ENCODE measurements around the gene ASPHD2. TPM values are rescaled to one million over a fixed set of nuclear protein-coding genes. Genes with fewer than 3 reads are reported as not detected.

The ASPHD2 gene
- total RNA-seq, 1 donor from 2014 or later = 7.3 TPM

DNA sequence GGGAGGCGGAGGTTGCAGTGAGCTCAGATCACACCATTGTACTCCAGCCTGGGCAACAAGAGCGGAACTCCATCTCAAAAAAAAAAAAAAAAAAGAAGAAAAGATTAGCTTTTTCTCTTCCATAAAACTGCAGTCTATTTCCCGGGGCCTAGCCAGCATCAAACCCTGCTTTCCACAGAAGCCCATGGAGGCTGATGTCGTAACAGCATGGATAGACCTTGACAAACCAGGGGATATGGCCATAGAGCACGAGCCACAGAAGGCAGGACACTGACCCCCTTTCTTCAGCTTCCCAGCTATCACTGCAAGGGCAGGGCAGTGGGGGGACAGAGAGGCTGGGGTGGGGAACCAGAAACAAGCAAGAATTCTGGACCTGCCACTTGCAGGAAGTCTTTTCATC, 33.0 kb downstream of the ASPHD2 start:
- no peak for DNase-seq (ENCODE audit: low read depth)
- no peak overlapping the region for H3K4me3 ChIP-seq (ENCODE audit: low read depth, low read length)
- TF ChIP-seq, protein P1, sequence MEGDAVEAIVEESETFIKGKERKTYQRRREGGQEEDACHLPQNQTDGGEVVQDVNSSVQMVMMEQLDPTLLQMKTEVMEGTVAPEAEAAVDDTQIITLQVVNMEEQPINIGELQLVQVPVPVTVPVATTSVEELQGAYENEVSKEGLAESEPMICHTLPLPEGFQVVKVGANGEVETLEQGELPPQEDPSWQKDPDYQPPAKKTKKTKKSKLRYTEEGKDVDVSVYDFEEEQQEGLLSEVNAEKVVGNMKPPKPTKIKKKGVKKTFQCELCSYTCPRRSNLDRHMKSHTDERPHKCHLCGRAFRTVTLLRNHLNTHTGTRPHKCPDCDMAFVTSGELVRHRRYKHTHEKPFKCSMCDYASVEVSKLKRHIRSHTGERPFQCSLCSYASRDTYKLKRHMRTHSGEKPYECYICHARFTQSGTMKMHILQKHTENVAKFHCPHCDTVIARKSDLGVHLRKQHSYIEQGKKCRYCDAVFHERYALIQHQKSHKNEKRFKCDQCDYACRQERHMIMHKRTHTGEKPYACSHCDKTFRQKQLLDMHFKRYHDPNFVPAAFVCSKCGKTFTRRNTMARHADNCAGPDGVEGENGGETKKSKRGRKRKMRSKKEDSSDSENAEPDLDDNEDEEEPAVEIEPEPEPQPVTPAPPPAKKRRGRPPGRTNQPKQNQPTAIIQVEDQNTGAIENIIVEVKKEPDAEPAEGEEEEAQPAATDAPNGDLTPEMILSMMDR (conservative IDR thresholded peaks at IDR 0.05; ENCODE audit: low read depth, low read length) = no peak

DNA sequence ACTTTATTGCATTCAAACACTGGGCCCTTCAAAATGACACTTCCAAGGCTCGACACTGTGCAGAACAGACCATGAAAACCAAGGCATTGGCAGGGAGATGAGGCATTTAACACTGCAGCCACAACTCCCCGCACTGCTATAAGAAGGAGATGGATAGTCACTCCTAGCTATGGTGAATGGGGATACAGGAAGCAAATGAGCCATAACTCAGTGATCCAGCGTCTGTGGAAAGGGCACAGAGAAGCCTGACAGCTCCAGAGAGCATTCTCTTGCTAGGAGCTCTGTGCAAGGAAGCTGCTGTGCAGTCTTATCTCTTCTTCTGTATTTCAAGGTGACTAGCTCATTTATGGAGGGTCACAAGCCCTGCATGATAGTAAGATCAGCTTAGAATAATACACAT, 33.6 kb downstream of the ASPHD2 start:
- TF ChIP-seq, protein P1 (conservative IDR thresholded peaks at IDR 0.05; ENCODE audit: low read depth, low read length) = no peak
- H3K4me3 ChIP-seq (ENCODE audit: low read depth, low read length) = no peak overlapping the region
- no peak for DNase-seq (ENCODE audit: low read depth)

DNA sequence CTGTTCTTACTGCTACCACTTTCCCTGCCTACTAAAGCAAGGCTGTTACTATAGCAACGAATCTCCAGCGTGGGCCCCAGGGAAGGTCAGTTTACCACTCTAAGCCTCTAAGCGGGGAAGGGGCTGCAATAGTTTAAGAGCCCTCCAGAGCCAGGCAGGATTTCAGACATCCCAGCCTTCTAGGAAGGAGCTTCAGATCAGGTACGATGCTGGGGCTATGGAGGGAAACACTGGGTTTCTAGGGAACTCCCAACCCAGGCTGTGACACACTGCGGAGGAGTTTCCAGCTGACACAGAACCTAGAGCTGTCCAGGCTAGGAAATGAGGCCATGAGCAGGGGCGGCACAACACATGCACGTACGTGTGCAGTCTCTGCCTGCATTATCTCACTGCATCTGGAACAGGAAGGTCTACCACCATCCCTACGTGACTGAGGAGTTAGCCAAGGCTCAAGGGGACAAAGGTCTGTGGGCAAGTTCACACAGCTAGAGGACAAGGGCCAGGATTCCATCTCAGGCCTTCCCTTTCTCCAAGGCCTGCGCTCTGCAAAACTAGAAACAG, 34.1 kb downstream of the ASPHD2 start:
- DNase-seq (ENCODE audit: low read depth) = no peak

DNA sequence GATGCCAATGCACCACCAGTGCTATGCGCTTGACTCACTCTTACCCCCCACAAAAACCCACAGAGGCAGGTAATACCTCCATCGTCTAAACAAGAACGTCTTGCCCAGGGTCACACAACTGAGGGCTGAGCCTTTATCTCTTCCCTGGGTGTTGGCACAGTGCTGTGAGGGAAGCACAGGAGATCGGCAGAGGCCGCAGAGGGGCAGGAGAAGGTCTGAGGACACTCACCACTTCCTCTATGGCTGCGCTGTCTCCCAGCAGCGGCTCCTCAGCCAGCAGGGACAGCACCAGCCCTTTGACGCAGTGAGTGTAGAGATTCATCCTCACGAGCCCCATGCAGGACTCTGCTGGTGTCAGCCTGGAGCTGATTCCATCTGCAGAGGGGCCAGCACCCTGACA, 34.6 kb downstream of the ASPHD2 start:
- TF ChIP-seq, protein P1 (conservative IDR thresholded peaks at IDR 0.05; ENCODE audit: low read depth, low read length) = no peak
- no peak overlapping the region for H3K4me3 ChIP-seq (ENCODE audit: low read depth, low read length)
- DNase-seq (ENCODE audit: low read depth) = no peak

More for the DNA sequence above, 34.1 kb downstream of the ASPHD2 start:
- H3K4me3 ChIP-seq (ENCODE audit: low read depth, low read length) = no peak overlapping the region
- TF ChIP-seq, protein P1 (conservative IDR thresholded peaks at IDR 0.05; ENCODE audit: low read depth, low read length) = no peak

DNA sequence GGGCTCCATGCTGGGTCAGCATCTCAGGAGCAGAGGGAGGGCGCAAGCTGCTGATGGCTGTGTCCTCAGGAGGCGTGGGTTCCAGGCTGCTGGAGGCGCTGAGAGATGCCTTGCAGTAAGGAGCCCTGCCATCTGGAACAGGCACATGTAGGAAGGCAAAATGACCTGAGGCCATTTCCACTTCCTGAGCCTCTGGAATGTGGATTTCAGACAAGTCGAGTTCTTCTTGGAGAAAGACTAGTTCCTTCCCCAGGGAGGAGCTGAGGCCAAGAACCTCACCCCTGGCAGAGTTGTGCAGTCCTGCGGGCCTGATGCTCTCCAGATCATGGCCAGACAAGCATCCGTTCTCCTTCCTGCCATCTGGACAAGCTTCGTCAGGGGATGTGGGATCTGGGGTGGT, 35.3 kb downstream of the ASPHD2 start:
- DNase-seq (ENCODE audit: low read depth) = no peak
- TF ChIP-seq, protein P1 (conservative IDR thresholded peaks at IDR 0.05; ENCODE audit: low read depth, low read length) = no peak
- H3K4me3 ChIP-seq (ENCODE audit: low read depth, low read length) = no peak overlapping the region

DNA sequence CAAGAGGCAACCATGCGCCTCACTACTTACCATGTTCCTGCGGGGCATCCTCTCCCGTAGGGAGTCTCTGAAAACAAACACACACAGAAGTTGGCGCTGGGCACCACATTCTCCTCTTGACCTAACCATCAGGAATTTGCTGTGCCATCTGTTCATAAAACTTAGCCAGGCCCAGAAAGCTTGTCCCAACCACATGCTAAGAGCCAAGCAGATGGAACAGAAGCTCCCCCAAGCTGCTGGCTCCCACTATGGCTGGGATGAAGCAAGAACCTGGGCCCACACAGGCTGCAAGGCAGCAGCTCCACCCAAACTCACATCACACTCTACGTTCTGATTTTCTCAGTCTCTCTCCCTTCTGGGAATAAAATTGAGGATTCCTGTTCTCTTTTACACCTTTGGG, 37.1 kb downstream of the ASPHD2 start:
- no peak for DNase-seq (ENCODE audit: low read depth)
- TF ChIP-seq, protein P1 (conservative IDR thresholded peaks at IDR 0.05; ENCODE audit: low read depth, low read length) = no peak
- H3K4me3 ChIP-seq (ENCODE audit: low read depth, low read length) = no peak overlapping the region

DNA sequence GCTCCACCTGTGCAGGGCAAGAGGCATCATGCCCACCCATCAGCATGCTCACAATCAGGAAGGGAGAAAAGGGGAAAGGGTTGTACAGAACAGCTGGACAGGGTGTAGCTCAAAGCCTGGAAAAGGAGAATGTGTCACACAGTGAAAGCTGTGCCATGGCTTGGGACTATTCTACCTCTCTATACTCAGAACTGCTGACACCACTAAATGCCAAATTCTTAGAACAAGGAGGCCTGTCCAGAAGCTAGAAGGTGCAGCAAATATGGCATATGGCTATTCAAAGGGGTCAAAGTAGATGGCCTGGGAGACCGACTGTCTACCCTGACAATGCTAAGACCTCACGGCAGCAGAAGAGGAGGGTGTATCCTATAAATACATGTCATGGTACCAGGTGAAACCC, 41.7 kb downstream of the ASPHD2 start:
- no peak for DNase-seq (ENCODE audit: low read depth)
- H3K4me3 ChIP-seq (ENCODE audit: low read depth, low read length) = no peak overlapping the region
- TF ChIP-seq, protein P1 (conservative IDR thresholded peaks at IDR 0.05; ENCODE audit: low read depth, low read length) = no peak
